GM12878 (cell line): ENCODE data around the gene RIPPLY1.

Experiments
- CBFB ChIP-seq: IDR thresholded peaks from 2 replicates; pipeline ENCODE4 v1.6.1; 2016; ENCODE audit warnings: antibody characterized with exemption, low read depth
- CHD2 ChIP-seq: IDR thresholded peaks from 2 replicates; pipeline ENCODE4 v1.6.1; 2011; ENCODE audit warnings: low read depth, low read length, improper control_type of control experiment, borderline replicate concordance
- FOS ChIP-seq: IDR thresholded peaks from 3 replicates; pipeline ENCODE4 v1.6.1; 2011; ENCODE audit warnings: borderline replicate concordance; ENCODE audit not compliant: insufficient read length; ENCODE audit errors: extremely low read depth
- FOXM1 ChIP-seq: IDR thresholded peaks from 2 replicates; pipeline ENCODE4 v1.6.1; 2012; ENCODE audit warnings: low read depth, mild to moderate bottlenecking, inconsistent platforms, low read length, moderate library complexity
- SIN3A ChIP-seq: IDR thresholded peaks from 2 replicates; pipeline ENCODE4 v1.6.1; 2012; ENCODE audit warnings: low read depth, low read length, improper control_type of control experiment
- SMAD5 ChIP-seq: IDR thresholded peaks from 2 replicates; pipeline ENCODE4 v1.6.1; 2016; ENCODE audit warnings: antibody characterized with exemption, low read depth
- TAF1 ChIP-seq: IDR thresholded peaks from 2 replicates; pipeline ENCODE4 v1.6.1; 2011; ENCODE audit warnings: mild to moderate bottlenecking, low read depth, low read length, borderline replicate concordance
- TBL1XR1 ChIP-seq: IDR thresholded peaks from 2 replicates; pipeline ENCODE4 v1.6.1; 2012; ENCODE audit warnings: low read depth, low read length, improper control_type of control experiment
- WRNIP1 ChIP-seq: IDR thresholded peaks from 2 replicates; pipeline ENCODE4 v1.6.1; 2011; ENCODE audit warnings: low read depth, low read length, improper control_type of control experiment, borderline replicate concordance
- TF ChIP-seq, protein P1 (sequence below), 3 experiments: IDR thresholded peaks in 2 of 3; conservative IDR thresholded peaks in 1 of 3; 2 replicates each; pipeline ENCODE4 v1.5.1; 2011; ENCODE audit warnings: low read depth in 3 of 3, low read length in 3 of 3, mild to moderate bottlenecking in 3 of 3, control low read depth in 2 of 3, moderate library complexity in 2 of 3, inconsistent platforms in 1 of 3, mixed read lengths in 1 of 3; ENCODE audit not compliant: control insufficient read depth in 2 of 3, insufficient read depth in 1 of 3; ENCODE audit errors: extremely low read depth in 1 of 3
- TF ChIP-seq, protein P2 (sequence below): fragments of 450-650 bp; formaldehyde crosslinking; IDR thresholded peaks from 2 replicates; pipeline ENCODE4 v1.4.0; 2020; ENCODE audit warnings: mild to moderate bottlenecking, moderate library complexity
- TF ChIP-seq, protein P3 (sequence below): IDR thresholded peaks from 2 replicates; pipeline ENCODE4 v1.6.1; 2012; ENCODE audit warnings: low read depth, low read length, improper control_type of control experiment

DNA sequence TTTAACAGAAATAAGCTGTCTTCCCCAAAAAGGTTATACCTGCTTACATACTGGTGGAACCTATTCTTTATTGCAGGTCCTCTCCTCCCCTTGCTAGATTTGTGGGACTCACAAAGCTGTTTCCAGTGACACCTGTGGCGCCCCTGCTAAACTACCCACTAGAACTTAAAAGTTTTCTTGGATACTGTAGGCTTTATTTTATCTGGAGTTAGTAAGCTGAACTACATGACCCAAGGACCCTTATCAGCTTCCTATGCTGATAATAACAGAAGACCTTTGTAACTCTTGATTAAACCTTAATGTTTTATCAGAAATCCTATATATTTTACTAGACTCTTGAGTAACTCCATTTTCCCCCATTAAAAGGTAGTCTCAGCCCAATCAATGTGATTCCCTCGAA lies 49.4 kb upstream of the RIPPLY1 start:
- TF ChIP-seq, protein P1, sequence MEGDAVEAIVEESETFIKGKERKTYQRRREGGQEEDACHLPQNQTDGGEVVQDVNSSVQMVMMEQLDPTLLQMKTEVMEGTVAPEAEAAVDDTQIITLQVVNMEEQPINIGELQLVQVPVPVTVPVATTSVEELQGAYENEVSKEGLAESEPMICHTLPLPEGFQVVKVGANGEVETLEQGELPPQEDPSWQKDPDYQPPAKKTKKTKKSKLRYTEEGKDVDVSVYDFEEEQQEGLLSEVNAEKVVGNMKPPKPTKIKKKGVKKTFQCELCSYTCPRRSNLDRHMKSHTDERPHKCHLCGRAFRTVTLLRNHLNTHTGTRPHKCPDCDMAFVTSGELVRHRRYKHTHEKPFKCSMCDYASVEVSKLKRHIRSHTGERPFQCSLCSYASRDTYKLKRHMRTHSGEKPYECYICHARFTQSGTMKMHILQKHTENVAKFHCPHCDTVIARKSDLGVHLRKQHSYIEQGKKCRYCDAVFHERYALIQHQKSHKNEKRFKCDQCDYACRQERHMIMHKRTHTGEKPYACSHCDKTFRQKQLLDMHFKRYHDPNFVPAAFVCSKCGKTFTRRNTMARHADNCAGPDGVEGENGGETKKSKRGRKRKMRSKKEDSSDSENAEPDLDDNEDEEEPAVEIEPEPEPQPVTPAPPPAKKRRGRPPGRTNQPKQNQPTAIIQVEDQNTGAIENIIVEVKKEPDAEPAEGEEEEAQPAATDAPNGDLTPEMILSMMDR (IDR thresholded peaks at IDR 0.05 in 2 of 3, conservative IDR thresholded peaks at IDR 0.05 in 1 of 3; ENCODE audit: control insufficient read depth in 2 of 3, extremely low read depth in 1 of 3, insufficient read depth in 1 of 3, low read depth in 3 of 3, low read length in 3 of 3) = no peak
- TF ChIP-seq FOS (no peak), WRNIP1 (no peak), SMAD5 (no peak), TAF1 (no peak), CBFB (no peak), FOXM1 (no peak), SIN3A (no peak), TBL1XR1 (no peak), CHD2 (no peak)
- TF ChIP-seq, protein P2, sequence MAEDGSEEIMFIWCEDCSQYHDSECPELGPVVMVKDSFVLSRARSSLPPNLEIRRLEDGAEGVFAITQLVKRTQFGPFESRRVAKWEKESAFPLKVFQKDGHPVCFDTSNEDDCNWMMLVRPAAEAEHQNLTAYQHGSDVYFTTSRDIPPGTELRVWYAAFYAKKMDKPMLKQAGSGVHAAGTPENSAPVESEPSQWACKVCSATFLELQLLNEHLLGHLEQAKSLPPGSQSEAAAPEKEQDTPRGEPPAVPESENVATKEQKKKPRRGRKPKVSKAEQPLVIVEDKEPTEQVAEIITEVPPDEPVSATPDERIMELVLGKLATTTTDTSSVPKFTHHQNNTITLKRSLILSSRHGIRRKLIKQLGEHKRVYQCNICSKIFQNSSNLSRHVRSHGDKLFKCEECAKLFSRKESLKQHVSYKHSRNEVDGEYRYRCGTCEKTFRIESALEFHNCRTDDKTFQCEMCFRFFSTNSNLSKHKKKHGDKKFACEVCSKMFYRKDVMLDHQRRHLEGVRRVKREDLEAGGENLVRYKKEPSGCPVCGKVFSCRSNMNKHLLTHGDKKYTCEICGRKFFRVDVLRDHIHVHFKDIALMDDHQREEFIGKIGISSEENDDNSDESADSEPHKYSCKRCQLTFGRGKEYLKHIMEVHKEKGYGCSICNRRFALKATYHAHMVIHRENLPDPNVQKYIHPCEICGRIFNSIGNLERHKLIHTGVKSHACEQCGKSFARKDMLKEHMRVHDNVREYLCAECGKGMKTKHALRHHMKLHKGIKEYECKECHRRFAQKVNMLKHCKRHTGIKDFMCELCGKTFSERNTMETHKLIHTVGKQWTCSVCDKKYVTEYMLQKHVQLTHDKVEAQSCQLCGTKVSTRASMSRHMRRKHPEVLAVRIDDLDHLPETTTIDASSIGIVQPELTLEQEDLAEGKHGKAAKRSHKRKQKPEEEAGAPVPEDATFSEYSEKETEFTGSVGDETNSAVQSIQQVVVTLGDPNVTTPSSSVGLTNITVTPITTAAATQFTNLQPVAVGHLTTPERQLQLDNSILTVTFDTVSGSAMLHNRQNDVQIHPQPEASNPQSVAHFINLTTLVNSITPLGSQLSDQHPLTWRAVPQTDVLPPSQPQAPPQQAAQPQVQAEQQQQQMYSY (CRISPR knock-in tag) = no peak
- TF ChIP-seq, protein P3, sequence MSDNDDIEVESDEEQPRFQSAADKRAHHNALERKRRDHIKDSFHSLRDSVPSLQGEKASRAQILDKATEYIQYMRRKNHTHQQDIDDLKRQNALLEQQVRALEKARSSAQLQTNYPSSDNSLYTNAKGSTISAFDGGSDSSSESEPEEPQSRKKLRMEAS = no peak
